ENCODE measurements around the gene PYCARD.
"Not testable (repeated sequence)": the region's sequence is repeated elsewhere in the genome, so short reads cannot be mapped to it uniquely, and the experiment has no call there.

PYCARD gene

DNA sequence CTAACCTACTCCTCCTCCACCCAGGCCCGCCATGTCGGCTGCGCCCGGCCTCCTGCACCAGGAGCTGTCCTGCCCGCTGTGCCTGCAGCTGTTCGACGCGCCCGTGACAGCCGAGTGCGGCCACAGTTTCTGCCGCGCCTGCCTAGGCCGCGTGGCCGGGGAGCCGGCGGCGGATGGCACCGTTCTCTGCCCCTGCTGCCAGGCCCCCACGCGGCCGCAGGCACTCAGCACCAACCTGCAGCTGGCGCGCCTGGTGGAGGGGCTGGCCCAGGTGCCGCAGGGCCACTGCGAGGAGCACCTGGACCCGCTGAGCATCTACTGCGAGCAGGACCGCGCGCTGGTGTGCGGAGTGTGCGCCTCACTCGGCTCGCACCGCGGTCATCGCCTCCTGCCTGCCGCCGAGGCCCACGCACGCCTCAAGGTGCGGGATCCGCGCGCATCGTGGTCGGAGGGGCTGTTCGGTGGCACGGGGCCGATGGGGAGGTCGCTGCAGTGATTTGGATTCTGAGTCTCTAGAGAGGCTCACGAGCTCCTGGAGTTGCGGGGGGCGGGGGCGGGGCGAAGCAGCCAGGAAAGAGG lies 12.2 kb upstream of the PYCARD start:
- DNase-seq, result no peak

DNA sequence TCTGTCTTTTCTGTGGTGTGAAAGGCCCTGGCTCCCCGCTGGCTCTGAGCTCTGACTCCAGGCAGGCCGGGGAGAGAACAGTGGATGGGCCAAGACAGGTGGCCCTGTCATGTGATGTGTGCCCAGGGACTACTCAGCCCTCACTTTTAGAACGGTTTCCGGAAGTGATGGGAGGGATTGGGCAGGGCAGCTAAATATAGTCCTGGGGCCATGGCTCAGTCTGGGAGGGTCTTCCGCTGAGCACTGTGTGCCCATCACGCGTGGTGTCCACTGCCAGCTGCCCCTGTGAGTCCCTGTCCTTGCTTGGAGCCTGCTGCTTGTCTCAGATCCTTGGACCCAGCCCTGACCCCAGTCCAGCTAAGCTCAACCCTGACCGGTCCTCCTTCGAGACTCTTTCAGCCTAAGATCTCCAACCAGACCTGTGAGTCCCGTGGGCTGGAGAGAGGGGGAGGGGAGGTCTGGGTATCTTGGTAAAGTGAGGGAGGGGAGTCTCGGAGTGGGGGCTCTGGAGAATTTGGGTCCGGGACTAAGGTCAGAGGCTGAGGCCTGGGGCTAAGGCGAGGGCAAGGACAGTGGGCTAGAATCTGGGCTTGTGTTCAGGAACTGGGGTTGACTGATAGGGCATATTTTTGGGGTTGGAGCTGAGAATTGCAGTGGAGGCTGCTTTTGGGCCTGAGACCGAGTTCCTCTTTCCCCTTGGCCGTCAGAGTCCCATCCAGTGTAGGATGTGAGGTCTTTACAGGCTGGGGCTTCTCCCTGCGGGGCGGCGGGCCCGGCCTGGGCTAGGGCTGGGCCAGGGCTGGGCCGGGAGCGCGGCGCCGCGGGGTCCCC lies 11.5 kb upstream of the PYCARD start, which contains the start of gene TRIM72:
TSS of gene TRIM72 (plus strand) at position 243 of the 831 bp plus-strand sequence. CDS start 620 bp downstream, outside the sequence.
- no peak for DNase-seq

DNA sequence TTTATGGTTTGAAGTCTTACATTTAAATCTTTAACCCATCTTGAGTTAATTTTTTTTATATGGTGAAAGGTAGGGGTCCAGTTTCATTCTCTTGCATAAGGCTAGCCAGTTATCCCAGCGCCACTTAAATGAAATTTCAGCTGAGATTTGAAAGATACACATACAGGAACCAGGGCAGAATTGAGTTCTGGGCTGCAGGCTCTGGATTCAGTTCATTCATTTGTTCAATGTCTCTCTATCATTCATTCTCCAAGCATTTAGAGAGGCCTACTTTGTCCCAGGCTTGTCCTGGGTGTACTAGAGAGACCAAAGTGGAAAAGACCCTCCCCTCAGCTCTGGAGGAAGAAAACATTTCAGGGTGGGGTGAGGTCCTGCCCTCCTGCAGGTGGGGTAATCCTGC lies 10.8 kb upstream of the PYCARD start:
- DNase-seq, result no peak

DNA sequence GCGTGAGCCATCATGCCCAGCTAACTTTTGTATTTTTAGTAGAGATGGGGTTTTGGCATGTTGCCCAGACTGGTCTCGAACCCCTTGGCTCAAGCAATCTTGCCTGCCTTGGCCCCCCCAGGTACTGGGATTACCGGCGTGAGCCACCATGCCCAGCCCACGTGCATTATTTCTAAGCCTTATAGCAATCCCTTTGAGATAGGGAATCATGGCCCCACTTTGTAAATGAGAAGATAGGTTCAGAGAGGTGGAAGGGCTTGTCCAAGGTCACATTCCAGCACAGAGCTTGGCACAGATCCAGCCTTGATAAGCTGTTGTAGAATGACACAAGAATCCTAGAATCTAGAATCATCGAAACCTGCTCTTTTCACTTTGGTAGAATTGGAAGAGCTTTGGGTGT lies 4.2 kb upstream of the PYCARD start:
- no peak for DNase-seq

DNA sequence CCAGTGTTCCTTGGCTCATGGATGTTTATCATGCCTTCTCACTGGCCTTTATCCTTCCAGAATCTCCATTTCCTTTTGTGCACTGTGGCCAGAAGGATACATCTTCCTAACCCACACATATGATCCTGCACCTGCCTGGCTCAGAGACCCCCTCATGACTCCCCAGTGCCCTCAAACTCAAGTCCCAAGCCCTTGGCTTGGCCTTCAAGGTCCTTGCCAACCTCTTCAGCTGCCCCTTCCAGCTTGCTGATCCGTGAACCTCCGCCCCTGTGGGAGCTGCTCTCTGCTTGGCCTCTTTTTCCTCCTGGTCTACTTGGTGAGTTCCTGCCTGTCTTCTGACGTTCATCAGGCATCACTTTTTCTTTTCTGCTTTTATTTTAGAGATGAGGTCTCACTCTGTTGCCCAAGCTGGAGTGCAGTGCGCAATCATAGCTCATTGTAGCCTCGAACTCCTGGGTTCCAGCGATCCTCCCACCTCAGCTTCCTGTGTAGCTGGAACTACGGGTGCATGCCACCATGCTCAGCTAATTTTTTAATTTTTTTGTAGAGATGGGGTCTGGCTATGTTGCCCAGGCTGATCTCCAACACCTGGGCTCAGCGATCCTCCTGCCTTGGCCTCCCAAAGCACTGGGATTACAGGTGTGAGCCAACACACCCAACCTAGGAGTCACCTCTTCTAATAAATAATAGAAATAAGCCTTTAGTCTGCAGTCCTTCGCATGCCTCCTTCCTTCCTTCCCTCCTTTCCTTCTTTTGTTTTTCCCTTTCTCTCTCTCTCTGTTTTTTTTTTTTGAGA lies 2.5 kb upstream of the PYCARD start:
- DNase-seq, result no peak

DNA sequence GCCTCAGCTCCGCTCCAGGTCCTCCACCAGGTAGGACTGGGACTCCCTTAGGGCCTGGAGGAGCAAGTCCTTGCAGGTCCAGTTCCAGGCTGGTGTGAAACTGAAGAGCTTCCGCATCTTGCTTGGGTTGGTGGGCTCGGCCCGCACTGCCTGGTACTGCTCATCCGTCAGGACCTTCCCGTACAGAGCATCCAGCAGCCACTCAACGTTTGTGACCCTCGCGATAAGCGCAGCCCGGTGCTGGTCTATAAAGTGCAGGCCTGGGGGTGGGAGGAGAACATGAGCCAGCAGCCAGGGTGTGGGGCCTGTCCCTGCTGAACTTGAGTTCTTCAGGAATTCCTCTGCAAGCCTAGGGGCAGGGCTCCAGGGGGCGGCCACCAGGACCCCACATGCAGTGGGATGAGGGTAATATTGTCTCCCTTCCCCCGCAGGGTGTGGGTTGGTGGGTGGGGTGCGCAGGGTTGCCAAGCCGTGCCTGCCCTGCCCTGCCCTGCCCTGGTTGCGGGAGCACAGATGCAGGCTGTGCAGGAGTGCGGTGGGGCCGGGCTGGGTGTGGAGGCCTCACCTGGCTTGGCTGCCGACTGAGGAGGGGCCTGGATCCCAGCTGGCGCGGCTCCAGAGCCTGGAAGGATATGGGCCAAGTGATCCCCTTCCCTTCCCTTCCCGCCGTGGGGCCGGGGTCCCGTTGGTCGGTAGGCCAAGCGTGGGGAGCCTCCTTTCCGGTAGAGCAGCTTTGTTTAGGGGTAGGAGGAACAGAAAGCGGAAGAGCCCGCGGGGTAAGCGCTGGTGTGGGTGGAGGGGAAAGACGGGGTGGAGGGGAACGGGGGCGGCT lies 762 bp downstream of the PYCARD start:
- no peak for DNase-seq

DNA sequence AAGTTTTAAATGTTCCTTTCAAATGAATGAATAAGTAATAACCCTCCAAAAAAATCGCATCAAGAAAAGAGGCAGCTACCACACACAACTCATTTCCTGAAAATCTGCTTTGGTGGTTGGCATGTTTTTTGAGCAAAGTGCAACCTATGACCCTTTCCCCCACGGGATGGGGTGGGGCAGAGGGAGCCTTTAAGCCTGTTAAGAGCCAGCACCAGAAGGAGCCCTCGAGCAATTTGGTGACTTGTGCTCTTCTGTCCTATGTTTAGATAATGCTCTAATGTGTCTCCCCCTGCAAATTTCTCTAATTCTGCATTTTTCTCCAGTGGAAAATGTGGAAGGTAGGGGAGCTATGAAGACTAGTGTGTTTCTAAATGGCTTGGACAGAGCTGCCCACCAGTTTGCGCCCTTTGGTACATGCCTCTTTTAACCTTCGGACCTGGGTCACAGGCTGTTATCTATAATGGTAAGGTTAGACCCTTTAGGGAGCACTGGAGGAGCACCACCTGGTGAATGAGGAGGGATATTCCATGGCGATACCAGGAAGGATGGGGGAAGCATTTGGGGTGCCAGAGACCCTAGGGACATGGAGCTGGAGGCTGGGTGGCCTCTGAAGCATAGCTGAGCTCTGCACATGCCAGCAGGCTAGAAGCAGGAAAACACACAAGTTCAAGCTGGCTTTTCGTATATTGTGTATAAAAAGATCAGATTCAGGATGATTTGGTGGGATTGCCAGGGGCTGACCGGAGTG lies 1.6 kb downstream of the PYCARD start:
- DNase-seq, result no peak

DNA sequence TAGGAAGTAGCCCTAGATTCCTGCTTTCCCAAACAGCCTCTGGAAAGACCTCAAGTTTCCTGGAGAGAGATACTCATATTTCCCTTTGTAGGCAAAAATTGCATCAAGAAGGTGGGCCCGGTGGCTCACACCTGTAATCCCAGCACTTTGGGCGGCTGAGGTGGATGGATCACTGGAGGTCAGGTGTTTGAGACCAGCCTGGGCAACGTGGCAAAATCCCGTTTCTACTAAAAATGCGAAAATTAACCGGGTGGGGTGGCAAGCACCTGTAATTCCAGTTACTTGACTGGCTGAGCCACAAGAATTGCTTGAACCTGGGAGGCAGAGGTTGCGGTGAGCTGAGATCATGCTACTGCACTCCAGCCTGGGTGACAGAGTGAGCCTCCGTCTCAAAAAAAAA lies 2.4 kb downstream of the PYCARD start:
- DNase-seq, result not testable (repeated sequence)

DNA sequence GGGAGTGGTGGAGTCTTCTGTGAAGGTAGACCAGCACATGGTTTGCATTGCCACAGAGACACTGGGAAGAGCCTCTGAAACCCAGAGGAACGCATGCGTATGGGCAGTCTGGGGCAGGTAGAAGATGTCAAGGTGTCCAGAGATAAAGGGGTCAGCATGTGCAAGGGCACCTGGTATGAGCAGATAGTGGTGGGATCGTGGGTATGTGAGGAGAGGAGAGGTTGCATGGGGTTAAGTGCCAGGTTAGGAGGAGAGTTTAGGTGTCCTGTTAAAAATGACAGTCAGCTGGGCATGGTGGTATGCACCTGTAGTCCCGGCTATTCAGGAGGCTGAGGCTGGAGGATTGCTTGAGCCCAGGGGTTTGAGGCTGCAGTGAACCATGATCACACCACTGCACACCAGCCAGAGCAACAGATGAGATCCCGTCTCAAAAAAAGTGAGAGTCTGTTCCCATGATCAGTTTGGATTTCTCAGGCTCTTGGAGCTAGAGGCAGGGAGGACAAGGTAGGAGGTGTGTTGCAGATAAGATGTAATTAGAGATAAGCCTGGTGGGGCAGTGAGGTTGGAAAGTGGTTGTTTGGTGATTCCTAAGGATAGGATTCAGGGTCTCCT lies 3.0 kb downstream of the PYCARD start:
- DNase-seq, result no peak

DNA sequence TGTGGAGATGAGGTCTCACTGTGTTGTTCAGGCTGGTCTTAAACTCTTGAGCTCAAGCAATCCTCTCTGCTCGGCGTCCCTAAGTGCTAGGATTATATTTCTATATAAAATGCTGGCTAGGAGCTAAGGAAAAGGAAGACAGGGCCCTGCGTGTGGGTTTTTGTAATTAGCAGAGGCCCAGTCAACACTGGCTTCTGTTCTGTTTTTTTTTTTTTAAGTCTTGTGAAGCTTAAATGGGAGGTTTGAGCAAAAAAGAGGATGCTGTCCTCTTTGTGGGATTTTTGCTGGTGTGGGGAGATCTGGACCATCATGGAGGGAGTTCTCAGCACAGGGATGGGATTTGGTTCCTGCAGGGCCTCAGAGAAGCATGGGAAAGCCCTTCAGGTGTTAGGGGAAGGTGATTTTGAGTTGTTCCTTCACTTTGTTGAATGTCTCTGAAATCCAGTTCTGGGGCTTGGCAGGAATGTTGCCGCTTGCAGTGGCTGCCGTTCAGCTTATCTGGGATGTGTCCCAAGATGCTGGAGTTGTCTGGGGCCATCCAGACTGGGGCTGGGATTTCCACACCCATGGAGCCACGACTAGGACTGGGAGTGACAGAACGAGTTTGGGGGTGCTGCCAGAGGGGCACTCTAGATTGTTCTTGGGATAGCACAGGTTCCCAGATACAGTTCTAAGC lies 4.2 kb downstream of the PYCARD start:
- DNase-seq, result no peak

DNA sequence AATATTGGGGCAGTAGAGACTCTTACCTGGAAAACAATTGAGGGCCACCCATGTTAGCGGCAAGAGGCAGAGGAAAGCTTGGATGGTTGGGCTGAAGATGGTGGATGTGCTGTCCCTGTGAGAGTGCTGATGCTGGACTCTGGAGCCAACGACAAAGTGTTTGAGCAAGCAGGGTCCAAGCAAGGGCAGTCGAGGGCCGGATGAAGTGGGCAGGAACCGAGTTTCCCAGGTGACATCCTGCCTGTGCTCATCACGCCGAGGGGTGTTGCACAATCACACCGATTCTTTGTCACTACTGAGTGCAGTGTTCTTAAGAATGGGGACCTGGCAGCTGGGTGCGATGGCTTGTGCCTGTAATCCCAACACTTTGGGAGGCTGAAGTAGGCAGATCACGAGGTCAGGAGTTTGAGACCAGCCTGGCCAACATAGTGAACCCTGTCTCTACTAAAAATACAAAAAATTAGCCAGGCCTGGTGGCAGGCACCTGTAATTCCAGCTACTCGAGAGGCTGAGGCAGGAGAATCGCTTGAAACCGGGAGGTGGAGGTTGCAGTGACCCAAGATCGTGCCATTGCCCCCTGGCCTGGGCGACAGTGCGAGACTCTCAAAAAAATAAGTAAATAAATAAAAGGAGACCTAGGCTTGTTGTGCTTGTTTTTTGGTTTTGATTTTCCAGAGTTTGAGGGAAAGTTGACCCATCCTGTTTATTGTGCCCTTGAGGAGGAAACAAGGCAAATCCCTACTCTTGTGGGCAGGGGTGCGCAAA lies 6.1 kb downstream of the PYCARD start:
- no peak for DNase-seq

DNA sequence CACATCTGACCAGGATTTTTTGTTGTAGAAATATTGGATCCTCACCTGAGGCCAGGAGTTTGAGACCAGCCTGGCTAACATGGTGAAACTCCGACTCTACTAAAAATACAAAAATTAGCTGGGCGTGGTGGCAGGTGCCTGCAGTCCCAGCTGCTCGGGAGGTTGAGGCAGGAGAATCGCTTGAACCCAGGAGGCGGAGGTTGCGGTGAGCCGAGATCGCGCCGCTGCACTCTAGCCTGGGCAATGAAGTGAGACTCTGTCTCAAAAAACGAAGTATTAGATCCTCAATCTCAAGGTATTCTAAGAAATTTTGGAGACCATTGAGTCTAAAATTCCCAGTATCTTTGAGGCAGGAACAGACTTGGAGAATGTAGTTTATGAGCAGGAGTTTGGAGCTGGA lies 6.7 kb downstream of the PYCARD start:
- not testable (repeated sequence) for DNase-seq

DNA sequence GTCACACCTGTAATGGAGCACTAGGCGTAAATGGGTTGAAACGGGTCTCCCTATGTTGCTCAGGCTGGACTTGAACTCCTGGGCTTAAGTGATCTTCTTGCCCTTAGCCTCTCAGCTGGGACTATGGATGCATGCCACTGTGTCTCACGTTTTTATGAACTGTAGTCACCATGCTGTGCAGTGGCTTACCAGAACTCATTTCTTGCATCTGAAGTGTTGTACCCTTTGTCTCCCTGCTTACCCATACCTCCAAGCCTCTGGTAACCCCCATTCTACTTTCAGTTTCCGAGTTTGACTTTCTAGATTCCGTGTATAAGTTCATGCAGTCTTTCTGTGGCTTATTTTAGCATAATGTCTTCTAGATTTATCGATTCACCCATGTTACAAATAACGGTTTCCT lies 7.7 kb downstream of the PYCARD start:
- DNase-seq, result no peak

DNA sequence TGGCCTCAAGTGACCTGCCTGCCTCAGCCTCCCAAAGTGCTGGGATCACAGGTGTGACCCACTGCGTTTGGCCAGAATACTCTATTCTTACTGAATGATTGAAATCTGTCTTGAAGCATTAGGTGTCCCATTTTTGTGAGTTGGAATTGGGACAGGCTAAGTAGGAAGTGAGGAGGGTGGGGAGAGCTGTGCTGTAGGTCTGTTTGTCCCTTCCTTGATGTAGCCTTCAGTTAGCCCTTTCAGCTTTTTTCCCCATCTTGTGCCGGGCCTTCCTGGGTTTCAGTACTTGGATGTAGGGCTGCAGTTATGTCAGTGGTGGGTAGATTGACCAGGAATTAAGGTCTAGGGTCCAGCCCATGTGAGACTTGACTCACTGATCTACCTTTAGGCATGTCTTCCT lies 8.7 kb downstream of the PYCARD start:
- DNase-seq, result no peak

DNA sequence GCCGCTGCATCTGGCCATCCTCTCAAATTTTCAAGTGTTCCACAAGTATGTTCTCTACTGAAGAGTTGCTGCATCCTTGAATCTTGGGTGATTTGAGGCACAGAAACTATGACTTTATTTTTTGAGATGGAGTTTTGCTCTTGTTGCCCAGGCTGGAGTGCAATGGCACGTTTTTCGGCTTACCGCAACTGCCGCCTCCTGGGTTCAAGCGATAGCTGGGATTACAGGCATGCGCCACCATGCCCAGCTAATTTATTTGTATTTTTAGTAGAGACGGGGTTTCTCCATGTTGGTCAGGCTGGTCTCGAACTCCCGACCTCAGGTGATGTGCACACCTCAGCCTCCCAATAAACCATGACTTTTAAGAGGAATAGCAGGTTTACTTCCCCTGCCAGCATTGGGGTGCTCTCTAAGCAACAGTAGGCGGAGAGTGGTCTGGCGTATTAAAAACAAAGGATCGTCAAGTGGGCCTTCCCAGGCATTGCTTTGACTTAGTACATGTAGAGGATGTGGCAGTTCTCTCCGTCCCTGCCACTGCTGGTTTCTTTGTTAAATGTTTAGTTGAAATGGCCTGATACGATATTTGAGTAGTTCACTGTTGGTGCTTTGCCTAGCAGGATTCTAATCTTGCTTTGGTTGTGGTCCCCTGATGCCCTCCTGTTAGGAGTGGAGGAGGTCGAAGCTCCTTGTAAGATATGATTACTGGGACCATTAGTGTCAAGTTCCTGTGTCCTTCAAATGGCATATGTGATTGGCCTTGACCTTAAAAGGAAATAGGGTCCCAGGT lies 9.5 kb downstream of the PYCARD start:
- no peak for DNase-seq

DNA sequence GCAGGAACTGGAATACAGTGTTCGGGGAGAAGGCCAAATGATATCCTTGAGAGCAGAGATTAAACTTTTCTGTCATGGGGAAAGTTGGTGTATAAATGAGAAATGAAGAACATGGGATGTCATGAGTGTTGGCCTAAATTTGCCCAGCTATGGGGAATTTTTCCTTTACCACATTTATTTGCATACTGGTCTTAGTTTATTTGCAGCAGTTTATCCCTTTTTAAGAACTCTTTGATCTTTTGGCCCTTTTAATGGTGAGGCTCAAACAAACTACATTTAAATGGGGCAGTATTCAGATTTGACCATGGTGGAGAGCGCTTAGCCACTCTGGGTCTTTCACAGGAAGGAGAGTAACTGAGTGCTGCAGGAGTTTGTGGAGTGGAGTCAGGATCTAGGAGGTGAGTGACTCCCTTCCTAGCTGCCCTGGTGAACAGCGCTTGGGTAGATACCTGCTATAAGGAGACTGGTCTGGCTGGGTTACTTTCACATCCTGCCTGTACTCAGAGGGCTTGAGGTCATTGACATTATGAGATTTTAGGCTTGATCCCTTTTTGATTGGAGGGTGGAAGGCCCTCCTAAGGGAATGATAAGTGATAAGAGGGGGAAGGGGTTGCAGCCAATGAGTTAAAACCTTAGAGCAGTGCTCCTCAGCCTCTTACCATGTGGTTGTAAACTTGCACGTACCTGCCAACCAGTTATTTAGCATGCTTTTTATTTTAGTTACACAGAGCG lies 10.7 kb downstream of the PYCARD start:
- DNase-seq, result no peak

DNA sequence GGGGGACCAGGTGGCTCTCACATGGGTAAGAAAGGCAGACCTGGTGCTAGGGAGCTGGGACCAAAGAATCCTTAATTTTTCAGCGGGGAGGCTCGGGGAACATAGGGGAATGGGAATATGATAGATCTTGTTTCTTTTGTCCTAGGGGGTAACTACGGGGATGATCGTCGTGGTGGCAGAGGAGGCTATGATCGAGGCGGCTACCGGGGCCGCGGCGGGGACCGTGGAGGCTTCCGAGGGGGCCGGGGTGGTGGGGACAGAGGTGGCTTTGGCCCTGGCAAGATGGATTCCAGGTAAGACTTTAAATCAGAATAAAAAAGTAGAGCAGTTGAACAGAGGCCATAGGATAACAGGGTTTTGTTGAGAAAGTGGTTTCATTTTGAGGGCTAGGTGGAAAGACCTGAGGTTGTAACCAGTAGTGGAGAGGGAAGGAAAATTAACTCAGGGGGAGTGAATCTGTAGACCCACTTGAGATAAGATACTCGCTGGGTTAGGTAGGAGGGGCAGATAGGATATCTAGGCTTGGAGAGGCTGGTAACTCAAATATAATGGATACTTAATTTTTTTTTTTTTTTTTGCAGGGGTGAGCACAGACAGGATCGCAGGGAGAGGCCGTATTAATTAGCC lies 11.6 kb downstream of the PYCARD start:
- no peak for DNase-seq

DNA sequence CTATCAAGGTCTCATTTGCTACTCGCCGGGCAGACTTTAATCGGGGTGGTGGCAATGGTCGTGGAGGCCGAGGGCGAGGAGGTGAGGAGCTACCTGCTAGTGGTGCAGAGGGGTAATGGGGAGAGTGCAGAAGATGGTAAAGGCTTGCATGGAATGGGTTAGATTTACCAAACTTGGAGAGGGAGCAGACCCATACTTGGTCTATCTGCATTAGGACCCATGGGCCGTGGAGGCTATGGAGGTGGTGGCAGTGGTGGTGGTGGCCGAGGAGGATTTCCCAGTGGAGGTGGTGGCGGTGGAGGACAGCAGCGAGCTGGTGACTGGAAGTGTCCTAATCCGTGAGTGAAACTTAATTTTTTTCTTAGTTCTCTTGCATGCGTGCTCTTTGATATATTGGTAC lies 12.5 kb downstream of the PYCARD start:
- DNase-seq, result no peak

All from stimulated activated CD4-positive, alpha-beta T cell treated with anti-CD3 and anti-CD28 coated beads, Interleukin-12 subunit alpha, Interleukin-12 subunit beta, amount 100 ng/mL, for 4 hours (primary cell).